GM12864 (cell line): ENCODE measurements around the gene CCT2.
"Not testable (repeated sequence)": the region's sequence is repeated elsewhere in the genome, so short reads cannot be mapped to it uniquely, and the experiment has no call there.

ENCODE experiments used
- DNase-seq: peaks from one replicate; pipeline ENCODE4 v3.0.0-alpha.2; 2011; ENCODE audit warnings: low read depth
- H3K4me3 ChIP-seq: 2 replicates; pipeline ENCODE4 v1.5.1; 2011; ENCODE audit warnings: mild to moderate bottlenecking, low read depth, low read length, control low read depth
- TF ChIP-seq, protein P1 (sequence below): IDR thresholded peaks from 2 replicates; pipeline ENCODE4 v1.5.1; 2011; ENCODE audit warnings: low read depth, mild to moderate bottlenecking, moderate library complexity, low read length, control low read depth, inconsistent platforms; ENCODE audit errors: missing control alignments

Gene CCT2

DNA sequence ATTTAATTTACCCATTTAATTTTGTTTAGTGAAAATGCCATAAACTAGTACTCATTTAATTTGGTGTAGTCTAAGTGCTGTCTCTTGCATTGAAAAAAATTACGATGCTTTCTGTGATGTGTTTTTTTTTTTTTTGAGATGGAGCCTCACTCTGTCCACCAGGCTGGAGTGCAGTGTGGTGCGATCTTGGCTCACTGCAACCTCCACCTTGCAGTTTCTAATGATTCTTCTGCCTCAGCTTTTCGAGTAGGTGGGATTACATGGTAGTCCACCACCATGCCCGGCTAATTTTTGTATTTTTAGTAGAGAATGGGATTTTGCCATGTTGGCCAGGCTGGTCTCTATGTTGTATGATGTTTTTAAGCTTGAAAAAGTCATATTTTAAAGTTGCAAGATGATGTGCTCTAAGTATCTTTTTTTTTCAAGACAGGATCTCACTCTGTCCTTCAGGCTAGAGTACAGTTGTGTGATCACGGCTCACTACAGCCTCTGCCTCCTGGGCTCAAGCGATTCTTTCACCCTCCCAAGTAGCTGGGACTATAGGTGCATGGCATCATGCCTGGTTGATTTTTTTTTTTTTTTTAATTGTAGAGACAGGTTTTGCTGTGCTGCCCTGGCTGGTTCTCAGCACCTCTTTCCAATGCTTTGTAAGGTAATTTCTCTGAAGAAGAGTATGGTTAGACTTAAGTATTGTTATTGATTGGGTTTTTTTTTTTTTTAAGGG, 16.9 kb downstream of the CCT2 start:
- DNase-seq, result no peak
- TF ChIP-seq, protein P1, sequence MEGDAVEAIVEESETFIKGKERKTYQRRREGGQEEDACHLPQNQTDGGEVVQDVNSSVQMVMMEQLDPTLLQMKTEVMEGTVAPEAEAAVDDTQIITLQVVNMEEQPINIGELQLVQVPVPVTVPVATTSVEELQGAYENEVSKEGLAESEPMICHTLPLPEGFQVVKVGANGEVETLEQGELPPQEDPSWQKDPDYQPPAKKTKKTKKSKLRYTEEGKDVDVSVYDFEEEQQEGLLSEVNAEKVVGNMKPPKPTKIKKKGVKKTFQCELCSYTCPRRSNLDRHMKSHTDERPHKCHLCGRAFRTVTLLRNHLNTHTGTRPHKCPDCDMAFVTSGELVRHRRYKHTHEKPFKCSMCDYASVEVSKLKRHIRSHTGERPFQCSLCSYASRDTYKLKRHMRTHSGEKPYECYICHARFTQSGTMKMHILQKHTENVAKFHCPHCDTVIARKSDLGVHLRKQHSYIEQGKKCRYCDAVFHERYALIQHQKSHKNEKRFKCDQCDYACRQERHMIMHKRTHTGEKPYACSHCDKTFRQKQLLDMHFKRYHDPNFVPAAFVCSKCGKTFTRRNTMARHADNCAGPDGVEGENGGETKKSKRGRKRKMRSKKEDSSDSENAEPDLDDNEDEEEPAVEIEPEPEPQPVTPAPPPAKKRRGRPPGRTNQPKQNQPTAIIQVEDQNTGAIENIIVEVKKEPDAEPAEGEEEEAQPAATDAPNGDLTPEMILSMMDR, result no peak
- H3K4me3 ChIP-seq, result no peak overlapping the region

DNA sequence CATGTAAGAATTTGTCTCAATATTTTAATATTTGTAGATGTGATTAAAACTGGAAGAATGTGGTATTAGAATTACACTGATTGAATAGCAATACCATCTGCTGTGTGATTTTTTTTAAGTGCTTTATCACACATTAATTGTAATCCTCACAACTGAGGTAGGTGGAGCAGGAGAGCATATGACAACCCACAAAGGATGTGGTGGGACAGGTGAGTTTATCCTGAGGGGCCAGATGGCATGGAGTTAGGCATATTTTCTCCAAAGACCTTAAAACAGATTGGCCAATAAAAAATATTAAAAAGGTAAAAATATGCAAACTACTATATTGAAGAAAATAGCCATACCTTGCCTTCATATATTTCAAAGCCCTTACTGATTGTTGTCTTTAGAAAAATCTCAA, 17.7 kb downstream of the CCT2 start:
- no peak for DNase-seq
- H3K4me3 ChIP-seq, result no peak overlapping the region
- TF ChIP-seq, protein P1, result no peak

DNA sequence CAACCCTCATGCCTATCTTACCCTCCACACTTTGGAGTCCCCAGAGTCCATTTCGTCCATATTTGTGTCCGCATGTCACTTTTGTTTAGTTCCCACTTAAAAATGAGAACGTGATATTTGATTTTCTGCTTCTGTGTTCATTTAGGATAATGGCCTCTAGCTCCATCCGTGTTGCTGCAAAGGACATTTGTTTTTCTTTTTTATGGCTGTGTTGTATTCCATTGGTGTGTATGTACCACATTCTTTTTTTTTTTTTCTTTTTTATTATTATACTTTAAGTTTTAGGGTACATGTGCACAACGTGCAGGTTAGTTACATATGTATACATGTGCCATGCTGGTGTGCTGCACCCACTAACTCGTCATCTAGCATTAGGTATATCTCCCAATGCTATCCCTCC, 18.3 kb downstream of the CCT2 start:
- H3K4me3 ChIP-seq, DNase-seq: not testable (repeated sequence)

DNA sequence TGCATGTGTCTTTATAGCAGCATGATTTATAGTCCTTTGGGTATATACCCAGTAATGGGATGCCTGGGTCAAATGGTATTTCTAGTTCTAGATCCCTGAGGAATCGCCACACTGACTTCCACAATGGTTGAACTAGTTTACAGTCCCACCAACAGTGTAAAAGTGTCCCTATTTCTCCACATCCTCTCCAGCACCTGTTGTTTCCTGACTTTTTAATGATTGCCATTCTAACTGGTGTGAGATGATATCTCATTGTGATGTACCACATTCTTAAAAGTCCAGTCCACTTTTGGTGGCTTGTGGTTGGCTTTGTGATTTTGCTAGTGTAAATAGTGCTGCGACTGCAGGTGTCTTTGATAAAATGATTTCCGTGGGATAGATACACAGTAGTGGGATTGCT, 19.0 kb downstream of the CCT2 start:
- not testable (repeated sequence) for DNase-seq, H3K4me3 ChIP-seq

DNA sequence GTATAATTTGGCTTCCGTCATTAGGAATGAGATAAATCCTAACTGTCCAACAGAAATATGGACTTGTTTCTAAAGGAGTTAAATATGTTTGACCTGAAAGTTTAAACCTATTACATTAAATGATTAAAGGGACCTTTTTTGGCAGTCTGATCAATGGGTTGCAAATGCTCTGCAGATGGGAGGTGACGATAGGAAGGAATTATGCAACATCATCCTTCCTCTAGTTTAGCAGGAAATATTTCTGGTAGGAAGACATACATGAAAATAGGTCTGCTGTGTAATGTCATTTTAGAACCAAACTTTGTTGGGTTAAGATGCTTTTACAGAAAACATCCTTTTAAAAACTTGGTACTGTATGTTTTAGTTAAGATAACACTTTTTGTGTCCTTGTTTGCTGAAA, 22.9 kb downstream of the CCT2 start:
- H3K4me3 ChIP-seq, result no peak overlapping the region
- TF ChIP-seq, protein P1, result no peak
- no peak for DNase-seq

DNA sequence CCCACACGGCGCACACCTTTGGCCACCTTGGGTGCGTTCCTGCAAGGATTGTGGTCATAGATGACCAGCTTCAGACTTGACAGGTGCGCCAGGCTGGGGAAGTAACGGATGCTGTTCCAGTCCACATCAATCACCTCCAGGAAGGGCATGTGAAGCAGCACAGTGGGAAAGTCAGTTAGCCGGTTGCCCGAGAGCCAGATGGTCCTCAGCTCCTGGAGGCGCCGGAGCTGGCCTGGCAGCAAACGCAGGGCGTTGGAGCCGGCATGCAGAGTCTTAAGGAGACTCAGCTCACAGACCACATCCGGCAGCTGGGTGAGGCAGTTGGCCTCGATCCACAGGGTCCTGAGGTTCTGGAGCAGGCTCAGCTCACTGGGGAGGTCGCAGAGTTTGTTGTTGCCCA, 24.9 kb downstream of the CCT2 start:
- DNase-seq, result no peak

DNA sequence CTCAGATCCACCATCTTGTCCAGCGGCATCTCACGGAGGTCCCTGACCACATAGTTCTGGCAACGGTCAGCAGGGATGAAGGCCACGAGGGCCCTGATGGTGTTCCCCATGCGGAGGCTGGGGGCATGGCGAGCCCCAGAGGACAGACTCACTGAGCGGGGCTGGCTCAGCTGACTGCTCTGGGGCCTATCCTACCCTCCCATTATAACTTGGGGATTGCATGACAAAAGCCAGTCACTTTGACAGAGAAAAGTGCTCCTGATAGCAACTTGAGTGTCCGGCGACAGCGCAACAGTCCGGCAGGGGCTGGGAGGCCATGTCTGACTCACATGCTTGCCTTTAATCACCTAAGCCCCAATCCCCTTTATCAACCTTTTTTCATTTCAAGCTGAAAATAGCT, 25.5 kb downstream of the CCT2 start, which contains the start of gene LRRC10:
Gene LRRC10 (minus strand): TSS at position 179 of the 400 bp plus-strand sequence. CDS start 69 bp downstream, at position 110.
- TF ChIP-seq, protein P1, result no peak
- DNase-seq, result no peak
- H3K4me3 ChIP-seq, result no peak within 1 kb of the TSS

More for the DNA sequence above, 24.9 kb downstream of the CCT2 start:
- TF ChIP-seq, protein P1, result no peak
- no peak overlapping the region for H3K4me3 ChIP-seq

DNA sequence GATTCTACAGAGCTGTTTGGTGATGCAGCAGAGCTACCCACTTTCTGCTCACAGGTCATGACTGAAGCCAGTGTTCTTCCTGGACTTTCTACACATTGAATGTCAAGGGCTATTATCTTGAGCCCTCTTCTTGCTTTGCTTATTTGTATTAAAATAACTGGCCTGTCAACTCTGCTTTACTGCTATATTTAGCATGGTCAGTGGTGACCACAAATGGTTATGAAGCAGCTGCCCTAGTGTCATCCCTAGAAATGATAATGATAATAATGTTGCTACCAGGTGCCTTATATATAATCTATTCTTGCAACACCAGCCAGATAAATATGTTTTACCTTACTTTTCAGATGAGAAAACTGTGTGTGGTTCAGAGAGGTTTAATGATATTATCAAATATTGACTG, 28.1 kb downstream of the CCT2 start:
- no peak for DNase-seq
- TF ChIP-seq, protein P1, result no peak
- H3K4me3 ChIP-seq, result no peak overlapping the region
